ENCODE measurements around the gene PGBD1. TPM values are rescaled to one million over a fixed set of nuclear protein-coding genes. Genes with fewer than 3 reads are reported as not detected.
A peak's percentile ranks its signal among the peaks of the same experiment; 100 is the strongest.

PGBD1 gene
- total RNA-seq, 1 donor from 2014 or later, result 3.1 TPM

GRCh38 chr6:28274888-28275287, 6.5 kb upstream of the PGBD1 start:
- ATAC-seq (no peak), DNase-seq (no peak)
- intact Hi-C loops (cut with DNase I), result no loop called here
- H3K27me3 ChIP-seq, result no peaks in the 10 kb centered on the region
- H3K4me3 ChIP-seq, result no peak overlapping the region
- H3K9me3 ChIP-seq, result no peaks in the 10 kb centered on the region
- no peaks in the 10 kb centered on the region for H3K4me1 ChIP-seq
- peaks cover 54% of the 10 kb centered on the region for H3K36me3 ChIP-seq
- TF ChIP-seq CTCF (IDR thresholded peaks at IDR 0.05), result no peak
- no peak overlapping the region for H3K27ac ChIP-seq

- H3K4me1 ChIP-seq, result peaks cover 5% of the 10 kb centered on the region
These were observed 3.6 kb upstream of the PGBD1 start for GRCh38 chr6:28277746-28278145.

DNA sequence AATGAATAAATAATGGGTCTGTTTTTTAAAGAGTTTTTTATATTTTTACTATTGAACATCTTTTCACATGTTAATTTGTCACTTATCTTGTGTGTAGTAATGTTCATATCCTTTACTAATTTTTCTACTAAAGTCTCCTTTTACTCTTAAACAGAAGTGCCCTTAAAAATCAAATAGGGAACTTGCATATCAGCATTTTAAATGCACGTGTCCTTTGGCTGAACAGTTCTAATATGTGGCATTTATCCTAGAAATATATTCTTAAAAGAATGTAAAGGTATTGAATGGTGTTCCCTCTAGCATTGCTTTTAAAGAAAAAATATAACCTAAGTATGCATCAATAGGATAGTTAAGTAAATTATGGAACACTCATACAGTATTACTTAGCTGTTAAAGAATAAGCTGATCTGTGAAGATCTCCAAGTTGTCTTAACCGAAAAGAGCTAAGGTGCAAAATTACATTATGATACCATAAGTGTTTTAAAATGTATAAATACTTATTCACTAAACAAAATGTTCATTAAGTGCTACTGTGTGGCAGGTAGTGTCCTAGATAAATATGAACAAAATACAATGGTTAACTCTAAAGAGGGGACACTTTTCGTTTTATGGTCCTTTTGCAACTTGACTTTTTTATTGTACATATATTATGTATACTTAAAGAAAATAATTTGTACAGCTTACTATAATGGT, 631 bp upstream of the PGBD1 start:
- no peaks in the 10 kb centered on the region for H3K9me3 ChIP-seq
- intact Hi-C loops (cut with DNase I), result no loop called here
- no peak overlapping the region for H3K27ac ChIP-seq
- H3K4me1 ChIP-seq, result peaks cover 5% of the 10 kb centered on the region
- ATAC-seq (no peak), DNase-seq (no peak)
- peak overlapping the region; percentile 69 for H3K4me3 ChIP-seq
- H3K36me3 ChIP-seq, result peaks cover 19% of the 10 kb centered on the region
- TF ChIP-seq CTCF (IDR thresholded peaks at IDR 0.05), result no peak
- no peaks in the 10 kb centered on the region for H3K27me3 ChIP-seq

More at GRCh38 chr6:28277746-28278145, 3.6 kb upstream of the PGBD1 start:
- intact Hi-C loops (cut with DNase I), result no loop called here
- no peak overlapping the region for H3K27ac ChIP-seq
- no peaks in the 10 kb centered on the region for H3K9me3 ChIP-seq
- H3K27me3 ChIP-seq, result no peaks in the 10 kb centered on the region
- H3K4me3 ChIP-seq, result no peak overlapping the region
- DNase-seq (no peak), ATAC-seq (no peak)
- no peak for TF ChIP-seq CTCF (IDR thresholded peaks at IDR 0.05)
- peaks cover 43% of the 10 kb centered on the region for H3K36me3 ChIP-seq

DNA sequence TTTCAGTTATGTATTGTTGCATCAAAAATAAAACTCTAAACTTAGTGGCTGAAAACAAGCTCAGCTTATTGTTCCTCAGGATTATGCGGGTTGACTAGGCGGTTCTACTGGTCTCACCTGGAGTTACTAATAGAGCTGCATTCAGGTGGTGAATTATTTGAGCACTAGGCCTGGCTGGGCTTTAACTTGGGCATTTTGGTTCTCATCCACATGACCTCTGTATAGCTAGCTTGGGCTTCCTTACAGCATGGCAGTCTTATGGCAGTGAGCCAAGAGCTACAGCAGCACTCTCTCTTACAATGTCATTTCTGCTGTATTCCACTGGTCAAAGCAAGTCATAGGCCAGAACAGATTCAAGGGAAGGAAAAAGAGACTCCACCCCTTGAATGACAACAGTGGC, 1.6 kb downstream of the PGBD1 start:
- Histone ChIP-seq H3K36me3 (peaks cover 19% of the 10 kb centered on the region), H3K9me3 (no peaks in the 10 kb centered on the region), H3K4me1 (peaks cover 5% of the 10 kb centered on the region), H3K27ac (no peak overlapping the region), H3K27me3 (no peaks in the 10 kb centered on the region), H3K4me3 (no peak overlapping the region)
- no peak for TF ChIP-seq CTCF (IDR thresholded peaks at IDR 0.05)
- ATAC-seq (no peak), DNase-seq (no peak)
- intact Hi-C loops (cut with DNase I), result no loop called here

GRCh38 chr6:28291573-28291972, 10.2 kb downstream of the PGBD1 start:
- H3K36me3 ChIP-seq, result peaks cover 8% of the 10 kb centered on the region
- no peaks in the 10 kb centered on the region for H3K4me1 ChIP-seq
- H3K27me3 ChIP-seq, result no peaks in the 10 kb centered on the region
- no peak for TF ChIP-seq CTCF (IDR thresholded peaks at IDR 0.05)
- no peaks in the 10 kb centered on the region for H3K9me3 ChIP-seq
- DNase-seq (no peak), ATAC-seq (no peak)
- H3K27ac ChIP-seq, result no peak overlapping the region
- intact Hi-C loops (cut with DNase I), result no loop called here
- H3K4me3 ChIP-seq, result no peak overlapping the region

- no peaks in the 10 kb centered on the region for H3K4me1 ChIP-seq
- H3K36me3 ChIP-seq, result no peaks in the 10 kb centered on the region
- H3K27me3 ChIP-seq, result no peaks in the 10 kb centered on the region
- no peaks in the 10 kb centered on the region for H3K9me3 ChIP-seq
- intact Hi-C loops (cut with DNase I), result no loop called here
- ATAC-seq (no peak), DNase-seq (no peak)
- no peak overlapping the region for H3K27ac ChIP-seq
- no peak for TF ChIP-seq CTCF (IDR thresholded peaks at IDR 0.05)
- no peak overlapping the region for H3K4me3 ChIP-seq
These were observed 14.0 kb downstream of the PGBD1 start for GRCh38 chr6:28295326-28295725.
